B cell (primary cell): Measurements from ENCODE around the gene CD300LD. TPM values are rescaled to one million over a fixed set of nuclear protein-coding genes. Genes with fewer than 3 reads are reported as not detected.

ENCODE experiments used
- ATAC-seq: fragments of 200-7000 bp; cut with Tn5 transposase; one replicate; pipeline ENCODE4 v1.10.0; 2021; ENCODE audit warnings: low read depth, mild to moderate bottlenecking, moderate number of reproducible peaks, moderate library complexity
- CTCF ChIA-PET: fragments of 350-600 bp; sonication (Branson Sonifier 250); formaldehyde crosslinking; loops from one replicate; lab custom pipeline; 2021; ENCODE audit warnings: antibody characterized with exemption, inconsistent platforms; lab: Charles Lee
- POLR2A ChIA-PET: fragments of 350-600 bp; sonication (Branson Sonifier 250); formaldehyde crosslinking; loops from one replicate; lab custom pipeline; 2021; ENCODE audit warnings: antibody characterized with exemption; lab: Charles Lee
- DNase-seq: peaks from one replicate; pipeline ENCODE4 v3.0.0; 2013
- H2AFZ ChIP-seq: 2 replicates; pipeline ENCODE4 v1.6.1; 2012; ENCODE audit warnings: mild to moderate bottlenecking, low read depth, low read length; ENCODE audit not compliant: insufficient read depth, poor library complexity, severe bottlenecking
- H3K27ac ChIP-seq, 2 donors: 1 replicate in 1 of 2; 2 replicates in 1 of 2; pipeline ENCODE4 v1.5.1; 2012 to 2013; ENCODE audit warnings: low read length in 2 of 2, mild to moderate bottlenecking in 2 of 2, moderate library complexity in 1 of 2
- H3K27me3 ChIP-seq, 4 experiments: fragments of 200-600 bp in 1 of 4; sonication (generic) in 1 of 4; replicated peaks in 1 of 4; 1 replicate in 2 of 4; 2 replicates in 2 of 4; pipeline versions ENCODE4 v1.6.1 to v1.7.0; 2013 to 2016; ENCODE audit warnings: low read length in 3 of 4, mild to moderate bottlenecking in 2 of 4, mixed read lengths in 1 of 4, moderate library complexity in 1 of 4; ENCODE audit not compliant: insufficient read depth in 4 of 4, control insufficient read depth in 3 of 4; ENCODE audit errors: control extremely low read depth in 1 of 4
- H3K36me3 ChIP-seq, 2 experiments: replicated peaks in 1 of 2; 1 replicate in 1 of 2; 2 replicates in 1 of 2; pipeline versions ENCODE4 v1.6.1 to v1.7.1; 2013; ENCODE audit warnings: low read length in 1 of 2; ENCODE audit not compliant: insufficient read depth in 2 of 2, control insufficient read depth in 1 of 2; ENCODE audit errors: control extremely low read depth in 1 of 2, extremely low read depth in 1 of 2
- H3K4me1 ChIP-seq, 2 donors: fragments of 200-600 bp in 1 of 2; sonication (generic) in 1 of 2; 1 replicate in 1 of 2; 2 replicates in 1 of 2; pipeline versions ENCODE4 v1.5.1 to v1.6.1; 2013 to 2017; ENCODE audit warnings: low read length in 2 of 2; ENCODE audit not compliant: control insufficient read depth in 2 of 2, insufficient read depth in 2 of 2
- H3K4me2 ChIP-seq: replicated peaks from 2 replicates; pipeline ENCODE3; 2012; ENCODE audit warnings: mild to moderate bottlenecking, low read depth, low read length; ENCODE audit not compliant: poor library complexity, severe bottlenecking
- H3K4me3 ChIP-seq, 5 experiments: fragments of 200-600 bp in 1 of 5; sonication (generic) in 1 of 5; 1 replicate in 3 of 5; 2 replicates in 2 of 5; pipeline versions ENCODE4 v1.5.1 to v1.7.0; 2011 to 2016; ENCODE audit warnings: low read length in 4 of 5, mild to moderate bottlenecking in 4 of 5, low read depth in 2 of 5, control low read depth in 1 of 5, moderate library complexity in 1 of 5; ENCODE audit not compliant: insufficient read depth in 1 of 5; ENCODE audit errors: control extremely low read depth in 1 of 5, extremely low read depth in 1 of 5
- H3K79me2 ChIP-seq: fragments of 200-600 bp; sonication (generic); one replicate; pipeline ENCODE4 v1.6.0; 2016; ENCODE audit warnings: low read length; ENCODE audit not compliant: control insufficient read depth, insufficient read depth
- H3K9ac ChIP-seq: fragments of 200-600 bp; sonication (generic); 2 replicates; pipeline ENCODE4 v1.6.1; 2017; ENCODE audit warnings: mild to moderate bottlenecking, low read length, moderate library complexity
- H3K9me3 ChIP-seq, 3 donors: one replicate each; pipeline versions ENCODE4 v1.6.1 to v1.7.1; 2013; ENCODE audit warnings: low read length in 2 of 3; ENCODE audit not compliant: control insufficient read depth in 2 of 3, insufficient read depth in 1 of 3; ENCODE audit errors: control extremely low read depth in 1 of 3
- H4K20me1 ChIP-seq: 2 replicates; pipeline ENCODE4 v1.6.0; 2012; ENCODE audit warnings: mild to moderate bottlenecking, low read length; ENCODE audit not compliant: insufficient read depth, control insufficient read depth, poor library complexity, severe bottlenecking
- H3K27ac Mint-ChIP-seq: one replicate; pipeline ENCODE4 v1.8.0; 2021; ENCODE audit warnings: mixed read lengths
- H3K27me3 Mint-ChIP-seq: one replicate; pipeline ENCODE4 v1.8.0; 2021; ENCODE audit warnings: mixed read lengths
- H3K4me1 Mint-ChIP-seq: one replicate; pipeline ENCODE4 v1.8.0; 2021; ENCODE audit warnings: mixed read lengths
- H3K4me3 Mint-ChIP-seq: one replicate; pipeline ENCODE4 v1.8.0; 2021; ENCODE audit warnings: mixed read lengths
- H3K9me3 Mint-ChIP-seq: one replicate; pipeline ENCODE4 v1.8.0; 2022; ENCODE audit warnings: mixed read lengths; ENCODE audit not compliant: insufficient read depth
- EZH2 ChIP-seq: IDR thresholded peaks from 2 replicates; pipeline ENCODE4 v1.6.1; 2012; ENCODE audit warnings: borderline replicate concordance, low read depth, mild to moderate bottlenecking, moderate library complexity, low read length; ENCODE audit not compliant: insufficient read depth, poor library complexity, severe bottlenecking
- WGBS: methylation state at CpG from one replicate; pipeline ENCODE4 v1.1.5; 2013; ENCODE audit warnings: missing lambda C conversion rate; ENCODE audit not compliant: insufficient coverage; 5-methylcytosine and 5-hydroxymethylcytosine counted together
- intact Hi-C: fragments of 100-400 bp; cut with micrococcal nuclease; formaldehyde crosslinking; loops from one replicate; pipeline ENCODE4 v1.10.0; 2022
- polyA plus RNA-seq: library from polyadenylated mRNA; depleted of rRNA; stranded (reverse); fragments of >200 nt; gene quantifications from 2 replicates; pipeline ENCODE4 v1.2.3, GENCODE V29; 2012
- total RNA-seq, 2 donors: library from RNA; stranded (reverse); fragments of 120-200 nt in 1 of 2; gene quantifications; 1 replicate in 1 of 2; 2 replicates in 1 of 2; pipeline versions ENCODE4 v1.2.3 to v1.2.4, GENCODE V29; 2013 to 2022
- TF ChIP-seq, protein P1 (sequence below): fragments of 200-600 bp; IDR thresholded peaks from one replicate; pipeline ENCODE4 v1.8.0; 2022; ENCODE audit warnings: antibody characterized with exemption, mild to moderate bottlenecking

CD300LD gene
- total and polyA plus RNA-seq, 2 donors (not counting 1 experiment from before 2014, with no cell fraction given): not detected

- peaks cover 0 to 43% (median 14%) of the 10 kb centered on the region in 4 experiments for H3K27me3 ChIP-seq
- Mint-ChIP-seq H3K27ac (no peak overlapping the region), H3K9me3 (no peaks in the 10 kb centered on the region), H3K27me3 (peaks cover 48% of the 10 kb centered on the region), H3K4me3 (no peak overlapping the region), H3K4me1 (peaks cover 11% of the 10 kb centered on the region)
- POLR2A ChIA-PET: no interaction called here
- no peak for ATAC-seq
- H3K9ac ChIP-seq: no peak overlapping the region
- CTCF ChIA-PET: interaction anchor here (2.2 kb wide), 1 partner anchor 14 kb away, joined by 6 read pairs; no protein-coding TSS in a partner anchor
- H3K4me2 ChIP-seq: no peak overlapping the region
- no peak overlapping the region for H2AFZ ChIP-seq
- H3K79me2 ChIP-seq: no peaks in the 10 kb centered on the region
- DNase-seq: no peak
- WGBS: 92% methylated on average over 6 of the region's 7 CpGs
- peaks cover 18 to 19% of the 10 kb centered on the region in 2 donors for H3K4me1 ChIP-seq
- intact Hi-C loops: no loop called here
- H3K4me3 ChIP-seq: no peak overlapping the region
- no peaks in the 10 kb centered on the region for H4K20me1 ChIP-seq
- no peak overlapping the region for H3K27ac ChIP-seq
- TF ChIP-seq, protein P1, sequence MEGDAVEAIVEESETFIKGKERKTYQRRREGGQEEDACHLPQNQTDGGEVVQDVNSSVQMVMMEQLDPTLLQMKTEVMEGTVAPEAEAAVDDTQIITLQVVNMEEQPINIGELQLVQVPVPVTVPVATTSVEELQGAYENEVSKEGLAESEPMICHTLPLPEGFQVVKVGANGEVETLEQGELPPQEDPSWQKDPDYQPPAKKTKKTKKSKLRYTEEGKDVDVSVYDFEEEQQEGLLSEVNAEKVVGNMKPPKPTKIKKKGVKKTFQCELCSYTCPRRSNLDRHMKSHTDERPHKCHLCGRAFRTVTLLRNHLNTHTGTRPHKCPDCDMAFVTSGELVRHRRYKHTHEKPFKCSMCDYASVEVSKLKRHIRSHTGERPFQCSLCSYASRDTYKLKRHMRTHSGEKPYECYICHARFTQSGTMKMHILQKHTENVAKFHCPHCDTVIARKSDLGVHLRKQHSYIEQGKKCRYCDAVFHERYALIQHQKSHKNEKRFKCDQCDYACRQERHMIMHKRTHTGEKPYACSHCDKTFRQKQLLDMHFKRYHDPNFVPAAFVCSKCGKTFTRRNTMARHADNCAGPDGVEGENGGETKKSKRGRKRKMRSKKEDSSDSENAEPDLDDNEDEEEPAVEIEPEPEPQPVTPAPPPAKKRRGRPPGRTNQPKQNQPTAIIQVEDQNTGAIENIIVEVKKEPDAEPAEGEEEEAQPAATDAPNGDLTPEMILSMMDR: no peak
- H3K9me3 ChIP-seq: peaks cover 0 to 7% (median 0%) of the 10 kb centered on the region in 3 donors
- H3K36me3 ChIP-seq: no peaks in the 10 kb centered on the region
These were observed 24.6 kb upstream of the CD300LD start for GRCh38 chr17:74616696-74617095.

- Mint-ChIP-seq H3K27ac (no peak overlapping the region), H3K9me3 (no peaks in the 10 kb centered on the region), H3K4me3 (no peak overlapping the region), H3K4me1 (peaks cover 11% of the 10 kb centered on the region), H3K27me3 (peaks cover 43% of the 10 kb centered on the region)
- ATAC-seq (no peak), DNase-seq (no peak)
- Histone ChIP-seq H3K4me3 (no peak overlapping the region), H3K36me3 (no peaks in the 10 kb centered on the region), H3K27me3 (peaks cover 0 to 39% (median 8%) of the 10 kb centered on the region in 4 experiments), H3K9ac (no peak overlapping the region), H3K4me1 (peaks cover 21 to 22% of the 10 kb centered on the region in 2 donors), H3K79me2 (no peaks in the 10 kb centered on the region), H3K4me2 (peak overlapping the region; percentile 34), H4K20me1 (no peaks in the 10 kb centered on the region), H3K9me3 (peaks cover 0 to 17% (median 3%) of the 10 kb centered on the region in 3 donors), H2AFZ (no peak overlapping the region), H3K27ac (no peak overlapping the region)
- ChIA-PET CTCF (interaction anchor here (0.9 kb wide), 1 partner anchor 13 kb away, joined by 3 read pairs; no protein-coding TSS in a partner anchor), POLR2A (no interaction called here)
- intact Hi-C loops: no loop called here
- TF ChIP-seq, protein P1: no peak
- TF ChIP-seq EZH2: no peak
- WGBS: 92% methylated on average over 5 of the region's 6 CpGs
These were observed 20.0 kb upstream of the CD300LD start for GRCh38 chr17:74612046-74612445.
